ENCODE results near the gene B4GALT6. TPM values are rescaled to one million over a fixed set of nuclear protein-coding genes. Genes with fewer than 3 reads are reported as not detected.

The B4GALT6 gene
- total RNA-seq, 1 donor, result 6.3 TPM

DNA sequence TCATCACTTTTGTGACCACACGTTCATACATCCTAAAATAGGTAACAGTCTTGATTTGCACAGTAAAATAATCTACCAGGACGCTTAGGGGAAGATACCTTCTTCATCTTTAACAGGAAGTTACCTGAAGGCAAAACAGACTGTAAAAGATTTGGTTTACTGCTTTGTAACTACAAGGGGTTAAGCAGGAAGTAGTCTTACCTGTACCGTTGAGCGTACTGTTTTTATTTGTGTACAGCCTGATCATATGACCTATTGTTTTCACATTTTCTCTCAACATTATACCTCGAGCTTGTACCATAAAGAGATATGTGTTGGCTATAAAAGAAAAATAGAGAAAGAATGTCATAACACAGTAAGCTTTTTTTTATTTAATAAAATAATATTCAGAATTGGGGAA lies 18.3 kb downstream of the B4GALT6 start:
- H3K4me3 ChIP-seq (ENCODE audit: low read depth, low read length), result no peak overlapping the region
- no peak for DNase-seq (ENCODE audit: low read depth)
- TF ChIP-seq, protein P1, sequence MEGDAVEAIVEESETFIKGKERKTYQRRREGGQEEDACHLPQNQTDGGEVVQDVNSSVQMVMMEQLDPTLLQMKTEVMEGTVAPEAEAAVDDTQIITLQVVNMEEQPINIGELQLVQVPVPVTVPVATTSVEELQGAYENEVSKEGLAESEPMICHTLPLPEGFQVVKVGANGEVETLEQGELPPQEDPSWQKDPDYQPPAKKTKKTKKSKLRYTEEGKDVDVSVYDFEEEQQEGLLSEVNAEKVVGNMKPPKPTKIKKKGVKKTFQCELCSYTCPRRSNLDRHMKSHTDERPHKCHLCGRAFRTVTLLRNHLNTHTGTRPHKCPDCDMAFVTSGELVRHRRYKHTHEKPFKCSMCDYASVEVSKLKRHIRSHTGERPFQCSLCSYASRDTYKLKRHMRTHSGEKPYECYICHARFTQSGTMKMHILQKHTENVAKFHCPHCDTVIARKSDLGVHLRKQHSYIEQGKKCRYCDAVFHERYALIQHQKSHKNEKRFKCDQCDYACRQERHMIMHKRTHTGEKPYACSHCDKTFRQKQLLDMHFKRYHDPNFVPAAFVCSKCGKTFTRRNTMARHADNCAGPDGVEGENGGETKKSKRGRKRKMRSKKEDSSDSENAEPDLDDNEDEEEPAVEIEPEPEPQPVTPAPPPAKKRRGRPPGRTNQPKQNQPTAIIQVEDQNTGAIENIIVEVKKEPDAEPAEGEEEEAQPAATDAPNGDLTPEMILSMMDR (IDR thresholded peaks at IDR 0.05; ENCODE audit: insufficient read depth, low read length), result no peak

DNA sequence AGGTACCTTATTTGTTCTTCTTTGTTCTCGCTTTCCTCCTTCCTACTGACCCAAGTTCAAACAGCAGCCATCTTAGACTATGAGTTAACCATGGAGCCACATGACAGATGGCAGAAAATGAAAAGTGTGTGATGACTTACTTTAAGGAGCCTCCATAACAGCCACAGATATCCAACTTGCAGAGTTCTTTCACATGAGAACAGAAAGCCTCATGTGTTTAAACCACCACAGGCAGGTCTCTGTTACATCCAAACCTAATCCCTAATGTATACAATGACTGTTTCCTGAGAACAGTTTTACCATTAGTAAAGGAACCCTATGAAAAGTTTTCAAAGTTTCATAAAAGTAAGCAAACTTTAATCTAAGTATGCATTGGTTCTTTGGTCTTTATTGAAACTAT lies 20.3 kb downstream of the B4GALT6 start:
- no peak for DNase-seq (ENCODE audit: low read depth)
- TF ChIP-seq, protein P1 (IDR thresholded peaks at IDR 0.05; ENCODE audit: insufficient read depth, low read length), result no peak

DNA sequence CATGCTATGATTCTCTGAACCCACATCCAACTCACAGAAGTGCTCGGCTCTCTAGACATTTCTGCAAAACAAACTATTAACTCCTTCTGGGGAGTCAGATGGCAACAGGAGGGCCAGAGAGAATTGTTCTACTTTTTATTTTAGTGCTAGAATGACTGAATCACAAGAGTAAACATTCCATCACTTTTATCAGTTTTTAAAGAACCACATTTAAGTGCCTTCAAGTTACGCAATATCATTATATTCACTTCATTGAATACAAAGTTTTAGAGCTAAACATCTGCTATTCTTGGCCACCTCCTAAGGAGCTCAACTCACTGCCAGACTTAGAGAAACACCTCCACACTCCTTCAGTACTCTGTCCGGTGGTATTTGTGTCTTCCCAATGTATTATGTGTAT lies 22.4 kb downstream of the B4GALT6 start:
- H3K4me3 ChIP-seq (ENCODE audit: low read depth, low read length), result no peak overlapping the region
- peak; percentile 89 for DNase-seq (ENCODE audit: low read depth)
- TF ChIP-seq, protein P1 (IDR thresholded peaks at IDR 0.05; ENCODE audit: insufficient read depth, low read length), result no peak

More for the DNA sequence above, 20.3 kb downstream of the B4GALT6 start:
- no peak overlapping the region for H3K4me3 ChIP-seq (ENCODE audit: low read depth, low read length)

DNA sequence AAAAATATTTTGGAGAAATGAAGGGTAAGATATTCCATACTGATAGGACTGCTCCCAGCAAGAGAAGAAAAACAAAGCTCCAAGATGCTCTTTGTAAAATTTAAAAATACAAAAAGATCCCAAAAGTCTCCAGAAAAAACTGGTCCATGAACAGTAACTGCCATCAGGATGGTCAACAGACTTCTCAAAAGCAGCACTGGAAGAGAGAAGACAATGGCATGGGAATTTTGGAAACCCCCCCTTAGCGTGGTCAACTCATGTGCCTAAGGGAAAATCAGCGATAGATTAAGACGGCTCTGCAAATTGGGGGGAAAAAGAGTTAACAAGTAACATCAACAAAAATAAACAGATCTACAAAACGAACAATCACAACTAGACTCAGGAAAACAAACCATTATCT lies 23.6 kb downstream of the B4GALT6 start:
- TF ChIP-seq, protein P1 (IDR thresholded peaks at IDR 0.05; ENCODE audit: insufficient read depth, low read length), result no peak
- DNase-seq (ENCODE audit: low read depth), result no peak
- no peak overlapping the region for H3K4me3 ChIP-seq (ENCODE audit: low read depth, low read length)

DNA sequence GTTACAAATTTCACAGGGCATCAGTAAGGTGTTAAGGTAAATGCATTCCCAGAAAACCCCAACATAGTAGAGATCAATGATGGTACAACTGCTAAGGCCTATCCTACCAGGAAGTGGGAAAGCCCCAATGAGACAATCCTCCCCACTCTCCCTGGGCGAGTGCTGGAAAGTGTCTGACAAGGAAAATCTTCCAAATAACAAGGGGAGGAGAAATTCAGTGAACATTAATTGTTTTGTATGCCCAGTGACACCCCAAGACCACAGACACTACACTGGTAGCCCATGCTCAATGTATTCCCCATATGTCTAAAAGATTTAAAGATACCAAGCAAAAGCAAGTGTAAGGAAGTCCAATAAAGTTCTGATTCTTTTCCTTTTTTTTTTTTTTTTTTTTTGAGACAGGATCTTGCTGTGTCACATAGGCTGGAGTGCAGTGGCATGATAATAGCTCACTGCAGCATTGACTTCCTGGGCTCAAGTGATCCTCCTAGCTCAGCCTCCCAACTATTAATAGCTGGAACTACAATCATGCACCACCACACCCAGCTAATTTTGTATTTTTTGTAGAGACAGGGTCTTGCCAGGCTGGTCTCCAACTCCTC lies 24.7 kb downstream of the B4GALT6 start:
- TF ChIP-seq, protein P1 (IDR thresholded peaks at IDR 0.05; ENCODE audit: insufficient read depth, low read length), result no peak
- H3K4me3 ChIP-seq (ENCODE audit: low read depth, low read length), result no peak overlapping the region
- no peak for DNase-seq (ENCODE audit: low read depth)

DNA sequence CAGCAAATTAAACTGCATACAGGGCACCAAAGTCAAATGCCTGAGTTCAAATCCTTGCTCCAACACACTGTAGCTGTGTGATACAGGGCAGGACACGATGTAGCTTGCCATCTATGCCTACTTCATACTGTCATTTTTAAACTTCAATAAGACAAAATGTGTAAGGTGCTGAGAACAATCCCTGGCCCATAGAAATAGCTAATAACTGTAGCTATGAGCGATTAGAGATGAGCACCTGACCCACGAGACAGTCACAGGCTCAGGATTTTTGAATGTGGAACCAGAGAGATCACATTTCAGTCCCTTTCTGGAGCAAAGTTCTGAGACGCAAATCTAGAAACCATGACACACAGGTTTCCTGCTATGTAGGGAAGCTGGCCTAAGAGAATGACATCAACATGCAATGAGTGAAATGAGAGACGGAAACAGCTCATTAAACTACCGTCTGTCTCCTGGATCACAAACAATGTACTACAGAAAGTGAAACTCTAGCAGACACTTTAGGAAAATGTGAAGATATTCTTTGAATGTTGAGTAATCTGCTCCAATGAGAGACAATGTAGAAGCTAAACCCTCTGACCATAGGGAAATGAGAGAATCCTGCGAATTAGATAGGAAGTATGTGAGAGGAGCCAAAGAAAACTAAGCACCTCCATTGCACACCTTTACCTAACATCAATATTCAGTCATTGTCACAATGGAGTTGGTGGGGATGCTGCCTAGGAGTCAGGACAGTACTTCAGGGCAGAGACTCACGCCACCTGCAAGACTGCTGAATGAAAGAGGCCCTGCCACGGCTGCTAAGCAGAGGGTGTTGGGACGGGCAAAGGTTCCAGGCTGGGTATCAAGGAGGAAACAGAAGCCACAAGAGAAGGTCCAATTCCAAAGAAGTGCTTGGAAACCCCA lies 25.5 kb downstream of the B4GALT6 start:
- no peak overlapping the region for H3K4me3 ChIP-seq (ENCODE audit: low read depth, low read length)
- TF ChIP-seq, protein P1 (IDR thresholded peaks at IDR 0.05; ENCODE audit: insufficient read depth, low read length), result no peak
- no peak for DNase-seq (ENCODE audit: low read depth)
